WERI-Rb-1 (cell line): ENCODE data around the gene CCDC78.

ENCODE experiments used
- DNase-seq: peaks from one replicate; pipeline ENCODE4 v3.0.0-alpha.2; 2020
- H3K27ac ChIP-seq: fragments of 250-450 bp; sonication (Bioruptor Pico); 2 replicates; pipeline ENCODE4 v1.5.1; 2020; ENCODE audit warnings: mild to moderate bottlenecking, moderate library complexity
- H3K27me3 ChIP-seq: fragments of 250-450 bp; sonication (Bioruptor Pico); 2 replicates; pipeline ENCODE4 v1.5.1; 2021; ENCODE audit warnings: mild to moderate bottlenecking, low read depth, moderate library complexity; ENCODE audit not compliant: insufficient read depth, severe bottlenecking
- H3K36me3 ChIP-seq: fragments of 250-450 bp; sonication (Bioruptor Pico); 2 replicates; pipeline ENCODE4 v1.5.1; 2020; ENCODE audit warnings: mild to moderate bottlenecking, moderate library complexity
- H3K4me3 ChIP-seq: 2 replicates; pipeline ENCODE4 v1.5.1; 2011; ENCODE audit warnings: low read depth, mild to moderate bottlenecking, control low read depth, low read length
- H3K9me3 ChIP-seq: fragments of 250-450 bp; sonication (Bioruptor Pico); 2 replicates; pipeline ENCODE4 v1.5.1; 2021; ENCODE audit warnings: mild to moderate bottlenecking, moderate library complexity; ENCODE audit not compliant: severe bottlenecking
- TF ChIP-seq, protein P1 (sequence below): IDR thresholded peaks from 2 replicates; pipeline ENCODE4 v1.5.1; 2011; ENCODE audit warnings: low read depth, mild to moderate bottlenecking, control low read depth, inconsistent platforms, low read length

Gene CCDC78

DNA sequence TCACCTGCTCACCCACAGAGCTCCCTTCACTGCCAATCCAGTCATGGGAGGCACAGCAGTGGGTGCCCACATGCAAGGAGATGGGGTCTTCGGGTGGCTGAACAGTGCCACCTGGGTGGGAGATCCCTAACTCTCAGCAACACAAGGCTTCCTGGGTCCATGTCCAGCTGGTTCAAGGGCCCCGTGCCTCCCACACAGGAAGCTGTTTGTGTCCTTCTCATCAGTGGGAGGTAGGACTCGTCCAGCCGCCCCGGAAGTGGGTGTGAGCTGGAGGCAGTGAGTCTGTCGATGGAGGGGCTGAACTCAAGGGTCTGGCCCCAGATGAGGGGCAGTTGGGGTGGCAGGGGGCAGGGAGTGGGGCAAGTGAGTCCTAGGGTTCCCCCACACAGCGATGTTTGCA, 22.2 kb downstream of the CCDC78 start:
- Histone ChIP-seq H3K4me3 (peak overlapping the region; percentile 88), H3K27ac (peak overlapping the region; percentile 91), H3K36me3 (peaks cover 16% of the 10 kb centered on the region), H3K27me3 (peaks cover 5% of the 10 kb centered on the region), H3K9me3 (no peaks in the 10 kb centered on the region)
- TF ChIP-seq, protein P1, sequence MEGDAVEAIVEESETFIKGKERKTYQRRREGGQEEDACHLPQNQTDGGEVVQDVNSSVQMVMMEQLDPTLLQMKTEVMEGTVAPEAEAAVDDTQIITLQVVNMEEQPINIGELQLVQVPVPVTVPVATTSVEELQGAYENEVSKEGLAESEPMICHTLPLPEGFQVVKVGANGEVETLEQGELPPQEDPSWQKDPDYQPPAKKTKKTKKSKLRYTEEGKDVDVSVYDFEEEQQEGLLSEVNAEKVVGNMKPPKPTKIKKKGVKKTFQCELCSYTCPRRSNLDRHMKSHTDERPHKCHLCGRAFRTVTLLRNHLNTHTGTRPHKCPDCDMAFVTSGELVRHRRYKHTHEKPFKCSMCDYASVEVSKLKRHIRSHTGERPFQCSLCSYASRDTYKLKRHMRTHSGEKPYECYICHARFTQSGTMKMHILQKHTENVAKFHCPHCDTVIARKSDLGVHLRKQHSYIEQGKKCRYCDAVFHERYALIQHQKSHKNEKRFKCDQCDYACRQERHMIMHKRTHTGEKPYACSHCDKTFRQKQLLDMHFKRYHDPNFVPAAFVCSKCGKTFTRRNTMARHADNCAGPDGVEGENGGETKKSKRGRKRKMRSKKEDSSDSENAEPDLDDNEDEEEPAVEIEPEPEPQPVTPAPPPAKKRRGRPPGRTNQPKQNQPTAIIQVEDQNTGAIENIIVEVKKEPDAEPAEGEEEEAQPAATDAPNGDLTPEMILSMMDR = no peak
- DNase-seq = no peak

DNA sequence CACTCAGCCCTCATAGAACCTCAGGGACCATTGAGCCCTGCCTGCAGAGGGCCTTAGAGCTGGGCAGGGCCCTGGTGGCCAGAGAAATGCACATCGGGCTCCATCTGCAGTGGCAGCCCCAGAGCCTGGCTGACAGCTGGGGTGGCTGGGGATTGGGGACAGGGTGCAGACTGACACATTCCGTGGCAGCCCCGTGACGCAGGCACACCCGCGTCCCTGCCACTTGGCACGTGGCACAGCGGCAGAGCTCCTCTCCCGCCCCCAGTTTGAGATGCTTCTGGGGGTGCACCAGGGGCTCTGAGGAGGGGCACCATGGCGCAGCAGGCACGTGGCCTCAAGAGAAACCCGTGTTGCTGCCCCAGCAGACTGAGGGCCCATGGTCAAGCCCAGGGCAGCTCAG, 22.8 kb downstream of the CCDC78 start:
- no peak overlapping the region for H3K27ac ChIP-seq
- peaks cover 18% of the 10 kb centered on the region for H3K36me3 ChIP-seq
- no peak for DNase-seq
- TF ChIP-seq, protein P1 = no peak
- H3K4me3 ChIP-seq = no peak overlapping the region
- H3K9me3 ChIP-seq = no peaks in the 10 kb centered on the region
- peaks cover 4% of the 10 kb centered on the region for H3K27me3 ChIP-seq

DNA sequence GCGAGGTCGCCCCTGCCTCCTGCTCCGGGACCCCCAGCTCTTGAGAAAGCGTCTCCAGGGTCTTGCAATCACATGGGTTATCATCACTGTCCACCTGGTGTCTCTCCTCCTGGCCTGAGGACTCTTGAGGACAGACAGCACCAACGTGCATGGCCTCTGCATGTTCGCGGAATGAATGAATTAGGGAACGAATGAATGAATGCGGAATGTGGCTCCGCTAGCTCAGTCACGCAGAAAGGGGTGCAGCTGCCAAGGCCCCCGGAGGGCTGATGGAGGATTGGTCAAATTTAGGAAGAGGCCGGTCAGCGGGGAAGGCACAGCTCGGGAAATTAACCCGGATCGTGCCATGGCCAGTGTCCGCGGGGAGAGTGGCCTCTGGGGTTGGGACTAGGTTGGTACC, 23.9 kb downstream of the CCDC78 start:
- TF ChIP-seq, protein P1 = no peak
- H3K36me3 ChIP-seq = peaks cover 18% of the 10 kb centered on the region
- no peak for DNase-seq
- peaks cover 4% of the 10 kb centered on the region for H3K27me3 ChIP-seq
- H3K27ac ChIP-seq = no peak overlapping the region
- no peaks in the 10 kb centered on the region for H3K9me3 ChIP-seq
- no peak overlapping the region for H3K4me3 ChIP-seq

DNA sequence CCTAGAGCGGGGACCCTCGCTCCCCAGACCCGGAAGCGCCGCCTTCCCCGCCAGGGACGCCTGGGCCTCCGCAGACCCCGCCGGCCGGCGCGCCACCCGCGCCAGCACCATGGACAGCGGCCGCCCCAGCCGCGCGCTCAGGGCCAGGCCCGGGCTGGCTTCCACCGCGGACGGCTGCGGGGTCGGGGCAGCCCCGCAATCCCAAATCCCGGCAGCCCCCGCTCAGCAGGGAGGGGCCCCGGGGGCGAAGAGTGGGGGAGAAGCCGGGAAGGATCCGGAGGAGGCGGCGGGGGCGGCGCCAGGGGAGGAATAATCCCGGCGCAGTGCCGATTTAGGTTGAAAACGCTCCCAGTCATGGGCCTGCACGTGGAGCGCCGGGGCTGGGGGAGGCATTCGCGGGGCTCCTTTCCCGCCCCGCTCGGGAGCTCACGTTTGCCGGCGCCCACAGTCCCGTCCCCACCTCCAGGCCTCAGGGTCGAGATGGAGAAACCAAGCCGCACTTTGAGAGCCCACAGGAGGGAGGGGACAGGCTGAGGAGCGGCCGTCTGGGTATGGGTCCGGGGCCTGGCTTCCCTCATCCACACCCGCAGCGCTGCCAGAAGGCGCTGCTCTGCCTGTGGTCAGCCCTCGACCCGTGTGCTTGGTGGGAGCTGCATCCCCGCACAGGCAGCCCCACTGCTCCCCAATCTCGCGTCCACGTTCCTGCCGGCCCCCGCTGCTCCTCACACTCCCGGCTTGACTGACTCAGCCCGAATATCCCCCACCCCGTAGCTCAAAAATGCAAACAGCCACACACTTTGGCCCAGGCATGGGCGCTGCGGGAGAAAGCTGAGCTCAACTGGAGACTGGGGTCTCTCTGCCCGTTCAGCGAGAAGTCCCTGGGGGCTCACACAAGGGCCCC, 25.3 kb downstream of the CCDC78 start:
- DNase-seq = no peak
- no peak overlapping the region for H3K4me3 ChIP-seq
- H3K27me3 ChIP-seq = no peaks in the 10 kb centered on the region
- no peaks in the 10 kb centered on the region for H3K9me3 ChIP-seq
- H3K27ac ChIP-seq = no peak overlapping the region
- TF ChIP-seq, protein P1 = no peak
- H3K36me3 ChIP-seq = peaks cover 18% of the 10 kb centered on the region

DNA sequence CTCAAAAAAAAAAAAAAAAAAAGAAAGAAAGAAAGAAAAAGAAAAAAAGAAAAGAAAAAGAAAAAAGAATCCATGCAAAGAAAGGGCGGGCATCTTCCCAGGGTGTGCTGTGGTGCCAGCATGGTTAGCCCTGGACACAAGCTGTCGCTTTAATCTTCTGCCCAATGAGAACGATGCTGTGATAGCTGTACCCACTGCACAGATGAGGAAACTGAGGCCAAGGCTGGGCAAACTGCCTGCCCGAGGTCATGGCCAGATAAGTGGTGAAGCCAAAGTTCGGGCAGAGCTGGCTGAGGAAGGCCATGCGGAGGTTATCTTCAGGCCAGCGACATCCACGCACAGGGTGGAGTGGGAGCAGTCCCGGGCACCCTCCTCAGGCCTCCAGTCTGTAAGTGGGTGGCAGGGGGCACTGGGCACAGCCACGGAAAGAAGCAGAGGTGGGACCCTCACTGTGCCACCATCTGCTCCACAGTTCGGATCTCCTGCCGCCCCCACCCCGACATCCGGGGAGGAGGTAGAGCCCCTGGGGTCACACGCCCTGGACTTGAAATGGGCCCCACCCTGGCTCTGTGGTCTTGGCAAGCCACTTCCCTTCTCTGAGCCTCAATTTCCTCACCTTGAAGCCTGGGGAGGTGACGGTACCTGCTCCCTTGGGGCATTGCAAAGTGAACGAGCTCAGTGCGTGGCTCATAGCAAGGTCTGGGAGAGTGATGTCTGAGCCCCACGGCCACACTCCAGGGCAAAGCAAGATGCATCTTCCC, 27.2 kb downstream of the CCDC78 start:
- DNase-seq = no peak
- TF ChIP-seq, protein P1 = no peak
- H3K27me3 ChIP-seq = no peaks in the 10 kb centered on the region
- H3K36me3 ChIP-seq = peaks cover 23% of the 10 kb centered on the region
- no peak overlapping the region for H3K27ac ChIP-seq
- no peaks in the 10 kb centered on the region for H3K9me3 ChIP-seq
- no peak overlapping the region for H3K4me3 ChIP-seq
